Osteocyte (in vitro differentiated cells): Measurements from ENCODE around the gene CTIF. TPM values are rescaled to one million over a fixed set of nuclear protein-coding genes. Genes with fewer than 3 reads are reported as not detected.

Experiments used
- DNase-seq: peaks from one replicate; pipeline ENCODE4 v3.0.0; 2021; ENCODE audit warnings: mixed read lengths; ENCODE audit not compliant: unreplicated experiment; ENCODE audit errors: extremely low spot score
- H3K27ac Mint-ChIP-seq: one replicate; pipeline ENCODE4 v1.8.0; 2021; ENCODE audit warnings: mild to moderate bottlenecking, mixed read lengths; ENCODE audit not compliant: unreplicated experiment
- H3K27me3 Mint-ChIP-seq: one replicate; pipeline ENCODE4 v1.8.0; 2021; ENCODE audit warnings: mixed read lengths; ENCODE audit not compliant: unreplicated experiment
- H3K36me3 Mint-ChIP-seq: one replicate; pipeline ENCODE4 v1.8.0; 2021; ENCODE audit warnings: mixed read lengths; ENCODE audit not compliant: unreplicated experiment
- H3K4me1 Mint-ChIP-seq: one replicate; pipeline ENCODE4 v1.8.0; 2021; ENCODE audit warnings: mixed read lengths; ENCODE audit not compliant: unreplicated experiment
- H3K4me3 Mint-ChIP-seq: one replicate; pipeline ENCODE4 v1.8.0; 2021; ENCODE audit warnings: mild to moderate bottlenecking, moderate library complexity, mixed read lengths; ENCODE audit not compliant: unreplicated experiment
- H3K9me3 Mint-ChIP-seq: one replicate; pipeline ENCODE4 v1.8.0; 2021; ENCODE audit warnings: mixed read lengths; ENCODE audit not compliant: unreplicated experiment
- total RNA-seq: library from RNA; stranded (reverse); gene quantifications from 2 replicates; pipeline ENCODE4 v1.2.1, GENCODE V29; 2021
- TF ChIP-seq, protein P1 (sequence below): fragments of 200-600 bp; sonication (generic); IDR thresholded peaks from 2 replicates; pipeline ENCODE4 v1.5.0; 2021; ENCODE audit warnings: antibody characterized with exemption, mild to moderate bottlenecking, moderate library complexity

Gene CTIF
- total RNA-seq, 1 donor from 2014 or later = 172 TPM

DNA sequence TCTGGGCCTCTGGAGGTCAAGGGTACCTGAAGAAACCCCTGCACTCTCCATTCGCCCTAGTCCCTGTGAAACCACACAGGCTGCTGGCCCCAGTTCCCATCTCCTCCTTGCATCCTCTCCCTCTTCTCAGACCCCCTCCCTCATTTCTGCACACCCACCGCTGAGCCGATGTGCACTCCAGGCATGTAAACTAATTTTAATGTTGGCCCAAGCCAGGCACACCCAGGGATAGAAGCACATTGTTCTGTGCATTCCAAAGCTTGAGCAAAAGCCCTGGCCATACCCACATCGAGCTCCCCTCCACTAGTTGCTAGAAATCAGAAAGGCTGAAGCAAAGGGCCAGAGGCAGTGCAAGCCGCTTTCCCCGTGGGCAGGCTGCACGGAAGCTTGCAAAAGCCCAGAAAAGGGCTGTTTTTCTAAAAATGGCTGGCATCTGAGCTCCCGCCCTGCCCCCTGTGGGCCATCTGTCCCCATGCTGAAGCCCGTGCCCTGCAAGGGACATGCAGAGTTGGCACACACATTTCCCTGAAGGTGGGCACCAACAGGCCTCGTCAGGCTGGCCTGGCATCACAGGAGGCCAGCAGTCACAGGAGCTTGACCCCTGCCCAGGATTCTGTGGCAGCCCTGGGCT lies 230.3 kb downstream of the CTIF start:
- TF ChIP-seq, protein P1, sequence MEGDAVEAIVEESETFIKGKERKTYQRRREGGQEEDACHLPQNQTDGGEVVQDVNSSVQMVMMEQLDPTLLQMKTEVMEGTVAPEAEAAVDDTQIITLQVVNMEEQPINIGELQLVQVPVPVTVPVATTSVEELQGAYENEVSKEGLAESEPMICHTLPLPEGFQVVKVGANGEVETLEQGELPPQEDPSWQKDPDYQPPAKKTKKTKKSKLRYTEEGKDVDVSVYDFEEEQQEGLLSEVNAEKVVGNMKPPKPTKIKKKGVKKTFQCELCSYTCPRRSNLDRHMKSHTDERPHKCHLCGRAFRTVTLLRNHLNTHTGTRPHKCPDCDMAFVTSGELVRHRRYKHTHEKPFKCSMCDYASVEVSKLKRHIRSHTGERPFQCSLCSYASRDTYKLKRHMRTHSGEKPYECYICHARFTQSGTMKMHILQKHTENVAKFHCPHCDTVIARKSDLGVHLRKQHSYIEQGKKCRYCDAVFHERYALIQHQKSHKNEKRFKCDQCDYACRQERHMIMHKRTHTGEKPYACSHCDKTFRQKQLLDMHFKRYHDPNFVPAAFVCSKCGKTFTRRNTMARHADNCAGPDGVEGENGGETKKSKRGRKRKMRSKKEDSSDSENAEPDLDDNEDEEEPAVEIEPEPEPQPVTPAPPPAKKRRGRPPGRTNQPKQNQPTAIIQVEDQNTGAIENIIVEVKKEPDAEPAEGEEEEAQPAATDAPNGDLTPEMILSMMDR = peak; percentile 11
- no peak for DNase-seq
- Mint-ChIP-seq H3K9me3 (no peaks in the 10 kb centered on the region), H3K4me3 (no peak overlapping the region), H3K36me3 (peaks cover 31% of the 10 kb centered on the region), H3K4me1 (peaks cover 18% of the 10 kb centered on the region), H3K27me3 (no peaks in the 10 kb centered on the region), H3K27ac (peak overlapping the region; percentile 41)

GRCh38 chr18:48770243-48770642 lies 231.4 kb downstream of the CTIF start:
- H3K4me1 Mint-ChIP-seq = peaks cover 20% of the 10 kb centered on the region
- H3K27me3 Mint-ChIP-seq = no peaks in the 10 kb centered on the region
- no peak for DNase-seq
- no peaks in the 10 kb centered on the region for H3K9me3 Mint-ChIP-seq
- TF ChIP-seq, protein P1 = no peak
- no peak overlapping the region for H3K27ac Mint-ChIP-seq
- H3K4me3 Mint-ChIP-seq = no peak overlapping the region
- H3K36me3 Mint-ChIP-seq = peaks cover 30% of the 10 kb centered on the region

DNA sequence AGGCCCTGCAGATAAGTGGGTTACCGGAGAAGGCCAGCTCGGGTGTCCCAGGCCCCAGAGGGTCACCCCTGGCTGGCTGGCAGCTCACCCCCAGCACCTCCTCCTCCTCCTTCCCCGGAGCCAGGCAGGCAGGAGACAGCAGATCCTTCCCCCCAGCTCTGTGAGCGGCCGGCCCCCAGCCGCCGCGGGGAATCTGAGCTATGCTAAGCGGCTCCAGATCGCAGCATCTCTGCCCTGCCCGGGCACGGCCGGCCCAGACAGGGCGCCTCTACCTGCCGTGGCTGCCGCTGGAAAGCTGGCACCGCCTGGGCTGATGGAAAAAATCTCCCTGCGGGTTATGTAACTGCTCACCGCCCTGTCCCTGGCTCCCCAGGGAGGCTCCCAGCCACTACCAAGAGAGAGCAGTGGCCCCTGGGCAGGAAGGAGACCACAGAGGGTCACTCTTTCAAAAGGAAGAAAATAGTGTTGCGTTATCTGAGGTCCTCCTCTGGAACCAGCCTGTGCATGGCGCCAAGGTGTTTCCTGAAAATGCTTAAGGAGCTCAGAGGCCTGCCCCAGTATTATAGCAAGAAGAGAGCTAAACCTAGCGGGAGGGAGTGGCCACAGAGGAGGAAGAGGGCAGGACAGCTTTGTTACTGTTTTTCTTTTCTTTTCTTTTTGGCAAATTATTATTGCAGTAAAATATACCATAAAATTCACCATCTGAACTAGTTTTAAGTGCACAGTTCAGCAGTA lies 233.0 kb downstream of the CTIF start:
- TF ChIP-seq, protein P1 = no peak
- Mint-ChIP-seq H3K27ac (peak overlapping the region; percentile 31), H3K36me3 (peaks cover 34% of the 10 kb centered on the region), H3K27me3 (no peaks in the 10 kb centered on the region), H3K4me3 (no peak overlapping the region), H3K9me3 (no peaks in the 10 kb centered on the region), H3K4me1 (peaks cover 19% of the 10 kb centered on the region)
- no peak for DNase-seq

DNA sequence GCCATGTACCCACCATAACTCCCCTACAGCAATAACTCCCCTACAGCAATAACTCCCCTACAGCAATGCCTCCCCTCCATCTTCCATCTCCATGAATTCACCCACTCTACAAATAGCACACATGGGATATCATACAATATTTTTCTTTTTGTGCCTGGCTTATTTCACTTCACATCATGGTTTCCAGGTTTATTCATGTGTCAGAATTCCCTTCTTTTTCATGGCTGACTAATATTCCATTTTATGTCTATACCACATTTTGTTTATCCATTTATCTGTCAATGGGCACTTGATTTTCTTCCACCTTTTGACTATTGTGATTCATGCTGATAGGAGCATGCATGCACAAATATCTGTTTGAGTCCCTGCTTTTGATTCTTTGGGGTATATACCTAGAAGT lies 233.6 kb downstream of the CTIF start:
- peaks cover 31% of the 10 kb centered on the region for H3K36me3 Mint-ChIP-seq
- no peaks in the 10 kb centered on the region for H3K9me3 Mint-ChIP-seq
- H3K4me1 Mint-ChIP-seq = peaks cover 18% of the 10 kb centered on the region
- H3K27me3 Mint-ChIP-seq = no peaks in the 10 kb centered on the region
- no peak overlapping the region for H3K4me3 Mint-ChIP-seq
- no peak for DNase-seq
- TF ChIP-seq, protein P1 = no peak
- H3K27ac Mint-ChIP-seq = no peak overlapping the region

- Mint-ChIP-seq H3K36me3 (peaks cover 27% of the 10 kb centered on the region), H3K27me3 (no peaks in the 10 kb centered on the region), H3K4me3 (no peak overlapping the region), H3K27ac (no peak overlapping the region), H3K4me1 (peaks cover 19% of the 10 kb centered on the region), H3K9me3 (no peaks in the 10 kb centered on the region)
- TF ChIP-seq, protein P1 = no peak
- DNase-seq = no peak
These were observed 235.0 kb downstream of the CTIF start for GRCh38 chr18:48773821-48774220.
